Lower lobe of right lung (tissue), 2 donors: ENCODE data around the gene TEP1. TPM values are rescaled to one million over a fixed set of nuclear protein-coding genes. Genes with fewer than 3 reads are reported as not detected.

Experiments
- ATAC-seq, 2 donors: fragments of 200-7000 bp; cut with Tn5 transposase; one replicate each; pipeline ENCODE4 v1.9.1; 2020 to 2022; ENCODE audit warnings: mild to moderate bottlenecking in 2 of 2, moderate library complexity in 2 of 2
- DNase-seq: peaks from one replicate; pipeline ENCODE4 v3.0.0-alpha.2; 2020
- H3K27ac ChIP-seq: fragments of 200-600 bp; one replicate; pipeline ENCODE4 v1.8.0; 2022
- H3K27me3 ChIP-seq: fragments of 200-600 bp; one replicate; pipeline ENCODE4 v1.8.0; 2022; ENCODE audit warnings: low read depth
- H3K36me3 ChIP-seq: fragments of 200-600 bp; one replicate; pipeline ENCODE4 v1.8.0; 2022; ENCODE audit warnings: mild to moderate bottlenecking
- H3K4me1 ChIP-seq: fragments of 200-600 bp; one replicate; pipeline ENCODE4 v1.8.0; 2022
- H3K4me3 ChIP-seq: fragments of 200-600 bp; one replicate; pipeline ENCODE4 v1.8.0; 2022; ENCODE audit warnings: mild to moderate bottlenecking
- H3K9me3 ChIP-seq: fragments of 200-600 bp; one replicate; pipeline ENCODE4 v1.8.0; 2022
- intact Hi-C: fragments of 100-400 bp; cut with DNase I; formaldehyde crosslinking; loops from one replicate; pipeline ENCODE4 v1.11.0; 2022
- total RNA-seq: library from RNA; stranded (reverse); fragmentation: NEBNext Ultra II Directional; extraction: Animal tissue kit (Norgen Biotek cat#: 25700); gene quantifications from one replicate; pipeline ENCODE4 v1.2.1, GENCODE V29; 2021
- TF ChIP-seq, protein P1 (sequence below): fragments of 200-600 bp; IDR thresholded peaks from one replicate; pipeline ENCODE4 v1.8.0; 2022; ENCODE audit warnings: antibody characterized with exemption, mild to moderate bottlenecking
- donor health status: DM: no; HTN: yes; CAD: no; lungs with severe emphysema.

Gene TEP1
- total RNA-seq, 1 donor from 2014 or later = 53.6 TPM

- H3K27me3 ChIP-seq = peaks cover 14% of the 10 kb centered on the region
- no peaks in the 10 kb centered on the region for H3K9me3 ChIP-seq
- peak within 1 kb of the TSS; percentile 68 for H3K27ac ChIP-seq
- no peaks in the 10 kb centered on the region for H3K36me3 ChIP-seq
- TF ChIP-seq, protein P1, sequence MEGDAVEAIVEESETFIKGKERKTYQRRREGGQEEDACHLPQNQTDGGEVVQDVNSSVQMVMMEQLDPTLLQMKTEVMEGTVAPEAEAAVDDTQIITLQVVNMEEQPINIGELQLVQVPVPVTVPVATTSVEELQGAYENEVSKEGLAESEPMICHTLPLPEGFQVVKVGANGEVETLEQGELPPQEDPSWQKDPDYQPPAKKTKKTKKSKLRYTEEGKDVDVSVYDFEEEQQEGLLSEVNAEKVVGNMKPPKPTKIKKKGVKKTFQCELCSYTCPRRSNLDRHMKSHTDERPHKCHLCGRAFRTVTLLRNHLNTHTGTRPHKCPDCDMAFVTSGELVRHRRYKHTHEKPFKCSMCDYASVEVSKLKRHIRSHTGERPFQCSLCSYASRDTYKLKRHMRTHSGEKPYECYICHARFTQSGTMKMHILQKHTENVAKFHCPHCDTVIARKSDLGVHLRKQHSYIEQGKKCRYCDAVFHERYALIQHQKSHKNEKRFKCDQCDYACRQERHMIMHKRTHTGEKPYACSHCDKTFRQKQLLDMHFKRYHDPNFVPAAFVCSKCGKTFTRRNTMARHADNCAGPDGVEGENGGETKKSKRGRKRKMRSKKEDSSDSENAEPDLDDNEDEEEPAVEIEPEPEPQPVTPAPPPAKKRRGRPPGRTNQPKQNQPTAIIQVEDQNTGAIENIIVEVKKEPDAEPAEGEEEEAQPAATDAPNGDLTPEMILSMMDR = no peak
- H3K4me3 ChIP-seq = peak within 1 kb of the TSS; percentile 29
- intact Hi-C loops = no loop called here
- H3K4me1 ChIP-seq = no peaks in the 10 kb centered on the region
- no peak for ATAC-seq
- DNase-seq = no peak
Observed at GRCh38 chr14:20435582-20436362, 22.5 kb upstream of the TEP1 start, which contains the start of gene KLHL33. Gene KLHL33 (minus strand): TSS chr14:20436166. CDS start chr14:20435811, 355 bp downstream.

DNA sequence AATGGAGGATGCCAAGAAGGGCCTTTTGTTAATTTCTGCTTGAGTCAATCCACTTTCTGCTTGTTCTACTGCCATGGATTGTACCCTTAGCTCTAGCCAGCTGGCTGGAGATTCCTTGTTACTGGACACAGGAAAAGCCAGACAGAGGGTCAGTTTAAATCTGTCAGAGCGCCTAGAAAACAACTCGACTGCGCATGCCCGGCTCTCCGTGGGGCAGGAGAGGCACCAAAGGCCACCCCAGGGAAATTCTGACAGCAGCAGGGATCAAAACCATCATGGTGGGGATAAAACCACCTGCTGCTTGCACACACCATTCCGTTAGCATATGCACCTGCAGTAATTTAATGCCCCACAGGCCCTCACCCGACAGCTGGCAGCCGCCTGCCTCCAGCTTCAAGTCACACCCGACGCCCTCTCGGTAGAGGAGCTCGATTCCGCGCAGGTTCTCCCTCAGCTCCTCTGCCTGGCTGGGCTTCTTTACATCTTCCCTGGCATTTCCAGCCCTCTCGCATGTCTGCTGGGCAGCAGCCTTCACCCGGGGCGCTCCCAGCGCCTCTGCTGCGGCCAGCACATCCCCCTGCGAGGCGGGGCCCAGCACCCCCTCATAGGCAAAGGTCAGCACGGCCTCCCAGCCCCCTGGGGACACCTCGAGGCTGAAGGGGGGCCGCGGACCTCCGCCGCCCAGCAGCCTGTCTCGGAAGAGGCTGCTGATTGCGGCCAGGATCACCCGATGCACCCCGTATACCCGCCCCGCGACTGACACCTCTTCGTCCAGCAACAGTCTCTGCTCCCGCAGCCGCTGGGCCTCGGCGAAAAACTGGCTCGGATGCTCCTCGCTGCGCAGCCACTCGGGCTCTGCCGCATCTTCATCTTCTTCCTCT is 21.6 kb upstream of the TEP1 start:
- TF ChIP-seq, protein P1 = no peak
- Histone ChIP-seq H3K27ac (peak overlapping the region; percentile 68), H3K4me3 (peak overlapping the region; percentile 29), H3K9me3 (no peaks in the 10 kb centered on the region), H3K27me3 (peaks cover 14% of the 10 kb centered on the region), H3K4me1 (no peaks in the 10 kb centered on the region), H3K36me3 (no peaks in the 10 kb centered on the region)
- DNase-seq = no peak
- ATAC-seq = peak; percentile 31 to 32
- intact Hi-C loops = no loop called here

GRCh38 chr14:20429801-20430669 is 16.7 kb upstream of the TEP1 start:
- no peak for DNase-seq
- peak; percentile 57 to 70 for ATAC-seq
- intact Hi-C loops = no loop called here

DNA sequence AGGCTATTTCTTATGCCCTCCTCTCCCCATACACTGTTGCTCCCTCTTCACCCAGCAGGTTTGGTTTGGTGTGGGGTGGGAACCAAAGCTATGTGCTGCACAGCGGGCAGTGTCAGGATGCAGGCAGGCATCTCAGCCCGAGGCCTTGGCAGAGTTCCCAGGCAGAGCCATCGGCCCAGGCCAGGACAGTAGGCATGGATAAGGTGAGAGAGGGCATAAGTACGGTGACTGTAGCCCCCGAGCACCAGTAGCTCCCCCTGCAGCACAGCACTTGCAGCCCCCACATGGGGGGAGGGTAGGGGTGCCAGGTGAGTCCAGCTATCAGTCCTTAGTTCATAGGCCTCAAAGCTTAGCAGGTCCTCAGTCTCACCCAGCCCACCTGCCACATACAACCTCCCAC is 15.5 kb upstream of the TEP1 start:
- ATAC-seq = no peak
- no peak for DNase-seq
- no peaks in the 10 kb centered on the region for H3K27me3 ChIP-seq
- TF ChIP-seq, protein P1 = no peak
- intact Hi-C loops = no loop called here
- no peaks in the 10 kb centered on the region for H3K36me3 ChIP-seq
- H3K9me3 ChIP-seq = no peaks in the 10 kb centered on the region
- peaks cover 10% of the 10 kb centered on the region for H3K4me1 ChIP-seq
- no peak overlapping the region for H3K4me3 ChIP-seq
- no peak overlapping the region for H3K27ac ChIP-seq

More at GRCh38 chr14:20429801-20430669, 16.7 kb upstream of the TEP1 start:
- Histone ChIP-seq H3K27ac (no peak overlapping the region), H3K36me3 (no peaks in the 10 kb centered on the region), H3K4me3 (no peak overlapping the region), H3K4me1 (peaks cover 10% of the 10 kb centered on the region), H3K27me3 (peaks cover 4% of the 10 kb centered on the region), H3K9me3 (no peaks in the 10 kb centered on the region)
- TF ChIP-seq, protein P1 = no peak

GRCh38 chr14:20428010-20428365 is 14.7 kb upstream of the TEP1 start:
- H3K27me3 ChIP-seq = no peaks in the 10 kb centered on the region
- intact Hi-C loops = no loop called here
- H3K4me1 ChIP-seq = peaks cover 10% of the 10 kb centered on the region
- H3K27ac ChIP-seq = no peak overlapping the region
- no peaks in the 10 kb centered on the region for H3K36me3 ChIP-seq
- H3K9me3 ChIP-seq = no peaks in the 10 kb centered on the region
- no peak overlapping the region for H3K4me3 ChIP-seq
- DNase-seq (no peak), ATAC-seq (peak in 1 of 2 donors; percentile 18)
- TF ChIP-seq, protein P1 = no peak
